ENCODE measurements around the gene RAB28. TPM values are rescaled to one million over a fixed set of nuclear protein-coding genes. Genes with fewer than 3 reads are reported as not detected.

Gene RAB28
- polyA plus RNA-seq, 1 of the 3 experiments (the other 2 are of a cell fraction) = 10.5 TPM

DNA sequence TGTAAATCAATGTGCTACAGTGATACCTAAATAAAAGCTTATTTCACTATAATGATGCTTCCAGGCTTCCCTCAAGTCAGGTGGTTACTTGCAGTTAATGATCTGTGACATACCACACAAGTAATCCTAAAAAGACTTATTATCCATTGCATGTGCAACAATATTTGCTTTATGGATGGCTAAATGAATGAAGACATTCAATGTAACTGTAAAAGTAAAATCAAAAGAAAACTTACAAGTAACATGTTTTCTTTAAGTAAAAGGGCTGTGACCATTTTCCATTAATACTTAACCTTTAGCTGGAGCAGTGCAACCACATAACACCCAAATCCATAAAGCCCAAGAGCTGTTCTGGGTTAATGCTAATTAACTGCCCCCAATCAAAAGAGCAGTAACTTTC, 42.6 kb downstream of the RAB28 start (continued):
- TF ChIP-seq CTCF (IDR thresholded peaks at IDR 0.05) (no peak), YY1 (IDR thresholded peaks at IDR 0.05; ENCODE audit: low read depth) (no peak), MEF2A (IDR thresholded peaks at IDR 0.05; ENCODE audit: borderline replicate concordance, low read depth) (no peak), IRF3 (IDR thresholded peaks at IDR 0.05; ENCODE audit: low read depth, low read length) (no peak), RXRA (IDR thresholded peaks at IDR 0.05; ENCODE audit: borderline replicate concordance, low read depth) (no peak)

DNA sequence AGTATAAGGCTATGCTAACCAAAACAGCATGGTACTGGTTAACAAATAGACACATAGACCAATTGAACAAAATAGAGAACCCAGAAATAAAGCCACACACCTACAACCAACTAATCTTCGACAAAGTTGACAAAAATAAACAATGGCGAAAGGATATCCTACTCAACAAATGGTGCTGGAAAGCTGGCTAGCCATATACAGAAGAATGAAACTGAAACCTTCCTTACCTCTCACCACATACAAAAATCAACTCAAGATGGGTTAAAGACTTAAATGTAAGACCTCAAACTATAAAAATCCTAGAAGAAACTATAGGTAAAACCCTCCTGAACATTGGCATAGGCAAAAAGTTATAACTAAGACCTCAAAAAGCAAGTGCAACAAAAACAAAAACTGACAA, 47.2 kb downstream of the RAB28 start:
- no peaks in the 10 kb centered on the region for H3K9me3 ChIP-seq
- H3K36me3 ChIP-seq (replicated peaks in 1 of 2; ENCODE audit: control insufficient read depth in 1 of 2, insufficient read depth in 2 of 2, low read length in 1 of 2) = peaks cover 0 to 16% of the 10 kb centered on the region in 2 experiments
- CTCF ChIA-PET = no interaction called here
- POLR2A ChIA-PET = no interaction called here
- H3K27me3 ChIP-seq (ENCODE audit: insufficient read depth) = no peaks in the 10 kb centered on the region
- H3F3A ChIP-seq (replicated peaks; ENCODE audit: insufficient read depth) = no peaks in the 10 kb centered on the region
- H2AFZ ChIP-seq (ENCODE audit: low read depth) = no peak overlapping the region
- H3K9ac ChIP-seq = no peak overlapping the region
- DNase-seq = no peak
- peaks cover 0 to 2% of the 10 kb centered on the region in 2 experiments; a peak in 1 of 4 replicates for H3K4me1 ChIP-seq (ENCODE audit: control insufficient read depth in 1 of 2, insufficient read depth in 2 of 2, low read depth in 1 of 2, low read length in 1 of 2)
- H3K9me2 ChIP-seq = 0 out of 2 replicates have a peak, but pooled peaks cover 3% of the 10 kb centered on the region
- no peak overlapping the region for H3K4me3 ChIP-seq (ENCODE audit: low read depth in 2 of 2, low read length in 1 of 2)
- H4K20me1 ChIP-seq (ENCODE audit: insufficient read depth) = no peaks in the 10 kb centered on the region
- no peak overlapping the region for H3K4me2 ChIP-seq
- H3K79me2 ChIP-seq (ENCODE audit: insufficient read depth) = peaks cover 57% of the 10 kb centered on the region
- WGBS (ENCODE audit: low lambda C conversion rate) = 91% methylated on average over 2 of the region's 2 CpGs
- H3K27ac ChIP-seq (ENCODE audit: low read depth in 2 of 2, low read length in 1 of 2) = no peak overlapping the region
- TF ChIP-seq JUND (IDR thresholded peaks at IDR 0.05) (no peak), TCF12 (IDR thresholded peaks at IDR 0.05) (no peak), NFIC (IDR thresholded peaks at IDR 0.05; ENCODE audit: borderline replicate concordance) (no peak), ZBTB33 (IDR thresholded peaks at IDR 0.05; ENCODE audit: borderline replicate concordance, low read depth) (no peak), PBX3 (IDR thresholded peaks at IDR 0.05) (no peak), MXI1 (IDR thresholded peaks at IDR 0.05; ENCODE audit: low read depth, low read length) (no peak), RCOR1 (IDR thresholded peaks at IDR 0.05; ENCODE audit: low read length) (no peak), FOXM1 (IDR thresholded peaks at IDR 0.05; ENCODE audit: low read depth) (no peak), GATA2 (CRISPR knock-in tag; IDR thresholded peaks at IDR 0.05) (no peak), EP300 (IDR thresholded peaks at IDR 0.05; ENCODE audit: borderline replicate concordance in 1 of 2, low read depth in 1 of 2, low read length in 1 of 2) (no peak), POLR2AphosphoS5 (IDR thresholded peaks at IDR 0.05; ENCODE audit: low read depth, low read length) (no peak), NRF1 (IDR thresholded peaks at IDR 0.05; ENCODE audit: low read depth, low read length) (no peak), USF1 (IDR thresholded peaks at IDR 0.05; ENCODE audit: borderline replicate concordance, low read depth) (no peak), FOXJ3 (CRISPR knock-in tag; IDR thresholded peaks at IDR 0.05) (no peak)
- TF ChIP-seq, protein P1, sequence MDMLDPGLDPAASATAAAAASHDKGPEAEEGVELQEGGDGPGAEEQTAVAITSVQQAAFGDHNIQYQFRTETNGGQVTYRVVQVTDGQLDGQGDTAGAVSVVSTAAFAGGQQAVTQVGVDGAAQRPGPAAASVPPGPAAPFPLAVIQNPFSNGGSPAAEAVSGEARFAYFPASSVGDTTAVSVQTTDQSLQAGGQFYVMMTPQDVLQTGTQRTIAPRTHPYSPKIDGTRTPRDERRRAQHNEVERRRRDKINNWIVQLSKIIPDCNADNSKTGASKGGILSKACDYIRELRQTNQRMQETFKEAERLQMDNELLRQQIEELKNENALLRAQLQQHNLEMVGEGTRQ (IDR thresholded peaks at IDR 0.05; ENCODE audit: borderline replicate concordance, low read depth, low read length) = no peak
- TF ChIP-seq, protein P2, sequence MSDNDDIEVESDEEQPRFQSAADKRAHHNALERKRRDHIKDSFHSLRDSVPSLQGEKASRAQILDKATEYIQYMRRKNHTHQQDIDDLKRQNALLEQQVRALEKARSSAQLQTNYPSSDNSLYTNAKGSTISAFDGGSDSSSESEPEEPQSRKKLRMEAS (IDR thresholded peaks at IDR 0.05; ENCODE audit: low read depth) = no peak

All from SK-N-SH (cell line).